GM19452 (cell line): ENCODE results near the gene C8B.

Source experiments
- ATAC-seq: cut with Tn5 transposase; IDR thresholded peaks from one replicate; pipeline ENCODE4 v1.9.1; 2021; ENCODE audit not compliant: unreplicated experiment

Gene C8B

DNA sequence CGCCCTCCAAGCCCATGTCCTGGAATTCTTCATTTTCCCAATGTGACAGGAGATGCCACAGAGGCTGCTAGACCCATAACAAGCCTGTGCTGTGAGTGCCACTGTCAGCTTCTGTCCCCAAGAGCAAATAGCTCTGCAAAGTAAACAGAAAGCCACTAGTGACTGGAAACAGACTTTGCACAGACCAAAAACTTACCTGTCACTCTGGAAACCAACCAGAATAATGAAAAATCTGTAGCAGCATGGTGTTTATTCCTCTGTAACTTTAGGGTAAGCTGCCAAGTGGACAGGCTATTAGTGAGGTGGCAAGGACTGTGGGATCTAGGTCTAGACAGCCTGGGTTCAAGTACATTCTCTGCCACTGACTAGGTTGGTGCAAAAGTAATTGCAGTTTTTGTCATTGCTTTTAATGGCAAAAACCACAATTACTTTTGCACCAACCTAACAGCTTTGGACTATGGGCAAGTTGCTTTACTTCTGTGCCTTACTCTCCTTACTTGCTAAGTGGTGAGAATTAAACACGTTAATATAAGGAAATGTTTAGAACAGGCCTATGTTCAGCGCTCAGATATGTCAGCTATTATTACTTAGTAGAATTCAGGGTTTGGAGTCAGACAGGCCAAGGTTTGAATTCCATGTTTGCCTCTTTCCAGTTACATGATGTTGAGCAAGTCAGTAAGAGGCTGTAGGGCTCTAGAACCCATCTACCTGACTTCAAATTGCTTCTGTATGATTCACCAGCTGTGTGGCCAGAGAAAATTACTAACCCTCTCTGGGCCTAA, at the start of gene C8B:
TSS of gene C8B (minus strand) at position 100 of the 782 bp plus-strand sequence. CDS start at position 33, 67 bp downstream.
- no peak for ATAC-seq

- no peak for ATAC-seq
Measured at GRCh38 chr1:57015071-57015470, 49.3 kb upstream of the C8B start.

GRCh38 chr1:57013522-57013921, 47.7 kb upstream of the C8B start:
- ATAC-seq = no peak

GRCh38 chr1:57012315-57012714, 46.5 kb upstream of the C8B start:
- ATAC-seq = no peak

- no peak for ATAC-seq
Measured at GRCh38 chr1:57010511-57010910, 44.7 kb upstream of the C8B start.

DNA sequence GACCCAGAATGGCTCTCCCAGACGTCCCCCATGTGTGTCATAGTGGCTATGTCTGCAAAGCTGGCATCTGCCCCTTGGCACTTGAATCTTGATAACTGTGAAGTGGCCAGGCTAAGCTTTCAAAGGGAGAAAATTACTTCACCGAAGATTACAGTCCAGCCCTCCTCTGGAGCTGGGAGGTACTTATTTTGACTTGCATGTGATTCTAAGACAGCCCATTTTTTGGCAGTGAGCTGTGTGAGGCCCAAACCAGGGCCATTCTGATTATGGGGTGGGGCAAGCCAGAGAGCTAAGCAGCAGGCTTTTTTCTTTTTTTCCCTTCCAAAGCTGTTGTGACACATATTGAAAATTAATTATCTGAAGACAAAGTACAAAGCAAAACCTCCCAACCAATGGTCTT, 42.1 kb upstream of the C8B start:
- no peak for ATAC-seq

GRCh38 chr1:57007472-57007871, 41.7 kb upstream of the C8B start:
- no peak for ATAC-seq

DNA sequence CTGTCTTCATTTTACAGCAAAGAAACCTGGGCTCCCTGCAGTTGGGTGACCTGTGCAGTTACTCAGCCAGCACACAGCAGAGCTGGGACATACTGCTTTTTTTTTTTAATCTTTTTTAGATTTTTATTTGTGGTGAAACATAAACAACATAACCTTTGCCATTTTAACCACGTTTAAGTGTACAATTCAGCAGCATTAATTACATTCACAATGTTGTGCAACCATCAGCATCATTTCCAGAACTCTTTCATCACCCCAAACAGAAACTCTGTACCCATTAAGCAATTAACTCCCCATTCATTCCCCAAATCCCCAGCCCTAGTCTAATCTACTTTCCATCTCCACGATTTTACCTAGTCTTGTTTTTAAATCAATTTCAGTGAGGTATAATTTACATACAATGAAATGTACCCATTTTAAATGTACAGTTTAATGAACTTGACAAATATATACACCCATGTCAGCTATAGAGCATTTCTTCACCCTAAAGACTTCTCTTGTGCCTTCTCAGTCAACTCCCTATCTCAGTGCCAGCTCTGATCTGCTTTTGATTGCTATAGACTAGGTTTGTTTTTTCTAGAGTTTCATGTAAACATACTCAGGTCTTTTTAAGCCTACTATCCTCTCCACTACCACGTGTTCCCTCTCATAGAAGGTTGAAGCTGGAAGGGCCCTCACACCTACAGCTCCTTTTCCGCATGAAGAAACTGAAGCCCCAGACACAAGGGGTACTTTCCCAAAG, 37.8 kb upstream of the C8B start:
- ATAC-seq = no peak

GRCh38 chr1:56995414-56996100, 29.7 kb upstream of the C8B start:
- no peak for ATAC-seq

DNA sequence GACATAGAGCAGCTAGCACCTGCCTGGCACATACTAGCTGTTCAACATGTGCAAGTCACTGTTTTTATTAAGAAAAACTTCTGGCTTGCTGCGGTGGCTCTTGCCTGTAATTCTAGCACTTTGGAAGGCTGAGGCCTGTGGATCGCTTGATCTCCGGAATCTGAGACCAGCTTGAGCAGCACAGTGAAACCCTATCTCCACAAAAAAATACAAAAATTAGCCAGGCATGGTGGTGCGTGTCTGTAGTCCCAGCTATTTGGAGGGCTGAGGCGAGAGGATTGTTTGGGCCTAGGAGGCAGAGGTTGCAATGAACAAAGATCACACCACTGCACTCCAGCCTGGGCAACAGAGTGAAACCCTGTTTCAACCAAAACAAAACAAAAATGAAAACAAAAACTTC, 27.7 kb upstream of the C8B start:
- ATAC-seq = no peak

GRCh38 chr1:56992318-56993125, 26.7 kb upstream of the C8B start:
- no peak for ATAC-seq

- ATAC-seq = no peak
Measured at GRCh38 chr1:56991576-56991975, 25.8 kb upstream of the C8B start.

GRCh38 chr1:56986397-56986796, 20.6 kb upstream of the C8B start:
- no peak for ATAC-seq

- ATAC-seq = no peak
Measured at GRCh38 chr1:56985857-56986256, 20.0 kb upstream of the C8B start.

DNA sequence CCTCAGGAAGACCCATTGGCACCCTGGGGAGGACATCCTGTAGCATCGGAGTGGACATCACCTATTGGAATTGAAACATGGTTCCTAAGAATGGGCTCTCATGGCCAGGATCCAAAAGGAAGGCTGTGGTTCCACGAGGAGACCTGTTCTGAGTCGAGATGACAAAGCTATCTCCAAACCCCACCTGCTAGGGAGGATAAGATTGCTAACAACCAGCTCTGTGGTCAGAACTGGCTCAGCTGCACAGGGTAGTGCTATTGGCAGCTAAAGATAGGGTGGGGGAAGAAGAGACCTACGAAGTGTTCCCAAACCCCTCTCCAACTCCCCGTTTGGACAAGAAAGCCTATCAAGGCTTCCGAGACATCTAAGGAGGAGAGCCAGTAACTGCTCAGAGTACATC, 17.7 kb upstream of the C8B start:
- no peak for ATAC-seq

DNA sequence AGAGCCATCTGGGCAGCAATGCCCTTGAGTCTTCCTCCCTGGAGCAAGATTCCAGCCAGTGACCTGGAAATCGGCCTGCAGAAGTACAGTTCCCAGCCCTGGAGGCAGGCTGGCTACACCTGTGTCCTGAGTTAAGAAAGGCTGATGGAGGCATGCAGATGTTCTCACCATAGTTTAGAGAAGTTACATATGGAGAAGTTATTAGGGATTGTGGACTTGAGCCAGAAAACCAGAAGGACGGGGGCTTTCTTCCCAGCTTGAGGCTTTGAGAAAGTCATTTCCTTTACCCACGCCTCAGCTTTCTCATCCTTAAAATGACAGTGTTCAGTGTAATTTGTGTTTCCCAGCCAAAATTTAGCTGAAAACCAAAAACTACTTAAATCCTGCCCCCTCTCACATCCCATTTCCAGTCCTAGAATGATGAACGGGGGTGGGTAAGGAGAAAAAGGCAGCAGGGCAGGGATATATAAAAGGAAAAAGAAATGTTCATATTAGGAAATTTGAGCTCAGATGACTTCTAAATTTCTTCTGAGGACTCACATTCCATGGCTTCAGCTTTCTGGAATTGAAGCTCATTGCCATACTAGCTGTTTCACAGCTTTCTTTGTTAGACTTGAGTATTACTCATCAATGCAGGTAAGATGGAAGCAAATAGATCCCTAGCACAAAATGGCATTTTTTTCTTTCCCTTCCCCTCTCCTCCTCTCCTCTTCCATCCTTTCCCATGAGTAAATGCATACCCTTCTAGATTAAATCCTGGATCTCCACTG, 14.4 kb upstream of the C8B start:
- ATAC-seq = no peak

GRCh38 chr1:56978819-56979218, 13.0 kb upstream of the C8B start:
- ATAC-seq = no peak

DNA sequence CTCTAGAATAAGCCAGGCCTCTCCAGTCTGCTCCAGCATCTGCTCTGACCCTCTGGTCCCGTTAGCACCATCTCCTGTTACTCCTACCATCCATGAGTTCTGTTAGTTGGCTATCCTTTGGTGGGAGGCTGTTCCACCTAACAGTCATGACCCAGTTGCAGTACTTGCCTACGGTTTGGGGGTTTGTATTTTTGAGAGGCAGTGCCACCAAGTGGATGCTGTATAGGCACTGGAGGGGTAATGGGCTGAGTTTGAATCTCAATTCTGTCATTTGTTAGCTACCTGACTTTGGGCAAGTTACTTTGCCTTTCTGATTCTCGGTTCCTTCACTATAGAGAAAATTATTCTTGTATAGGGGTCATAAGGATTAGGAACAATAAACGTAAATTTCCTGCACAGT, 12.1 kb upstream of the C8B start:
- ATAC-seq = no peak

GRCh38 chr1:56975446-56975845, 9.6 kb upstream of the C8B start:
- ATAC-seq = no peak
